Measurements from ENCODE around the gene SMTN.
"Not testable (repeated sequence)": the region's sequence is repeated elsewhere in the genome, so short reads cannot be mapped to it uniquely, and the experiment has no call there.

GRCh38 chr22:31059663-31060062, 21.5 kb upstream of the SMTN start:
- not testable (repeated sequence) for TF ChIP-seq CTCF (IDR thresholded peaks at IDR 0.05; ENCODE audit: insufficient read depth, low read length); POLR2AphosphoS5 (IDR thresholded peaks at IDR 0.05; ENCODE audit: low read depth); SPI1 (IDR thresholded peaks at IDR 0.05; ENCODE audit: borderline replicate concordance, low read depth)

Measured in HL-60 (cell line).